AG04450 (cell line): Measurements from ENCODE around the gene VEPH1. TPM values are rescaled to one million over a fixed set of nuclear protein-coding genes. Genes with fewer than 3 reads are reported as not detected.
A peak's percentile ranks its signal among the peaks of the same experiment; 100 is the strongest.

Experiments used
- CTCF ChIA-PET: fragments of 300-600, 350-600 bp; formaldehyde crosslinking; extraction: SDS; loops from one replicate; lab custom pipeline; 2022; ENCODE audit warnings: antibody characterized with exemption, inconsistent platforms; lab: Charles Lee
- POLR2A ChIA-PET: fragments of 350-600 bp; formaldehyde crosslinking; extraction: SDS; loops from one replicate; lab custom pipeline; 2021; ENCODE audit warnings: antibody characterized with exemption, inconsistent platforms; lab: Yijun Ruan, JAX
- DNase-seq: peaks from one replicate; pipeline ENCODE4 v3.0.0-alpha.2; 2011; ENCODE audit warnings: low read depth, low spot score
- H3K27ac ChIP-seq: one replicate; pipeline ENCODE4 v1.5.1; 2012; ENCODE audit warnings: low read depth, low read length, control low read depth
- H3K27me3 ChIP-seq: one replicate; pipeline ENCODE4 v1.6.0; 2012; ENCODE audit warnings: low read length; ENCODE audit not compliant: control insufficient read depth, insufficient read depth
- H3K4me3 ChIP-seq: 2 replicates; pipeline ENCODE4 v1.5.1; 2011; ENCODE audit warnings: mild to moderate bottlenecking, low read depth, low read length, control low read depth
- H3K9me3 ChIP-seq: 2 replicates; pipeline ENCODE4 v1.5.1; 2012; ENCODE audit warnings: low read length; ENCODE audit not compliant: control insufficient read depth, insufficient read depth
- polyA plus RNA-seq: library from polyadenylated mRNA; depleted of rRNA; stranded (reverse); fragments of >200 nt; gene quantifications from 2 replicates; pipeline ENCODE4 v1.2.3, GENCODE V29; 2011
- TF ChIP-seq, protein P1 (sequence below): IDR thresholded peaks from 2 replicates; pipeline ENCODE4 v1.5.1; 2011; ENCODE audit warnings: low read depth, low read length, control low read depth, inconsistent platforms

Gene VEPH1
- polyA plus RNA-seq, 1 experiment, result 36.4 TPM

DNA sequence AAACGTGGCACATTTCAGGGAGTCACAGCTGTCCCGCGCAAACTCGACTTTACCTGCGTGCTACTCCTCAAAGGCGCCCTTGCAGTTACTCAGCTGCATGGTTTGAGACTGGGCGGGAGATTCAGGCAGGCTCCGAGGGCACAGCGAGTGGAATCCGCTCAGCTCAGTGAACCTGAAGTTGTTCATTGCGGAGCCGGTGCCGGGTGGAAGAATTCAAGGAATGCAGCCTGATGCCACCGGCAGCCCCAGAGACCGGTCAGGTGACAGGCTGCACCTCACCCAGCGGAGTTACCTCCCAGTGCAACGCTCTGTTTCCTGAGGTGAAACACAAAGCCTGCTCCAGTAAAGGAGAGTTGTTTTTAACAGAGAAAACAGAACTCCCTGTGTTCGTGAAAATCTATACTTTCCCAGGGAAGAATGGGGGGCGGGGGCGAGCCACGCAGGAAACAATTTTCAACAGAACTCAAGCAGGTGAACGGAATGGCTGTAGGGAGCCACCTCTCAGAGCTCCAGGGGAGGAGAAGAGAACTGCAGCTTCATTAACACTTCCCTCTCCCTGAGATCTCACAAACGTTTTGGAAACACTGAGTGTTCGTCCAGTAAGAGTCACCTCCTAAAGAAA is 3.8 kb downstream of the VEPH1 start:
- Histone ChIP-seq H3K9me3 (no peaks in the 10 kb centered on the region), H3K27me3 (no peaks in the 10 kb centered on the region), H3K4me3 (peak overlapping the region; percentile 52), H3K27ac (no peak overlapping the region)
- TF ChIP-seq, protein P1, sequence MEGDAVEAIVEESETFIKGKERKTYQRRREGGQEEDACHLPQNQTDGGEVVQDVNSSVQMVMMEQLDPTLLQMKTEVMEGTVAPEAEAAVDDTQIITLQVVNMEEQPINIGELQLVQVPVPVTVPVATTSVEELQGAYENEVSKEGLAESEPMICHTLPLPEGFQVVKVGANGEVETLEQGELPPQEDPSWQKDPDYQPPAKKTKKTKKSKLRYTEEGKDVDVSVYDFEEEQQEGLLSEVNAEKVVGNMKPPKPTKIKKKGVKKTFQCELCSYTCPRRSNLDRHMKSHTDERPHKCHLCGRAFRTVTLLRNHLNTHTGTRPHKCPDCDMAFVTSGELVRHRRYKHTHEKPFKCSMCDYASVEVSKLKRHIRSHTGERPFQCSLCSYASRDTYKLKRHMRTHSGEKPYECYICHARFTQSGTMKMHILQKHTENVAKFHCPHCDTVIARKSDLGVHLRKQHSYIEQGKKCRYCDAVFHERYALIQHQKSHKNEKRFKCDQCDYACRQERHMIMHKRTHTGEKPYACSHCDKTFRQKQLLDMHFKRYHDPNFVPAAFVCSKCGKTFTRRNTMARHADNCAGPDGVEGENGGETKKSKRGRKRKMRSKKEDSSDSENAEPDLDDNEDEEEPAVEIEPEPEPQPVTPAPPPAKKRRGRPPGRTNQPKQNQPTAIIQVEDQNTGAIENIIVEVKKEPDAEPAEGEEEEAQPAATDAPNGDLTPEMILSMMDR, result 0 out of 2 replicates have a peak, but pooled peaks have one; percentile 11
- CTCF ChIA-PET, result interaction anchor here (1.0 to 4.9 kb wide), 6 partner anchors 16 to 298 kb away, joined by 3 to 28 read pairs (median 5); no protein-coding TSS in a partner anchor
- POLR2A ChIA-PET, result no interaction called here
- DNase-seq, result no peak

DNA sequence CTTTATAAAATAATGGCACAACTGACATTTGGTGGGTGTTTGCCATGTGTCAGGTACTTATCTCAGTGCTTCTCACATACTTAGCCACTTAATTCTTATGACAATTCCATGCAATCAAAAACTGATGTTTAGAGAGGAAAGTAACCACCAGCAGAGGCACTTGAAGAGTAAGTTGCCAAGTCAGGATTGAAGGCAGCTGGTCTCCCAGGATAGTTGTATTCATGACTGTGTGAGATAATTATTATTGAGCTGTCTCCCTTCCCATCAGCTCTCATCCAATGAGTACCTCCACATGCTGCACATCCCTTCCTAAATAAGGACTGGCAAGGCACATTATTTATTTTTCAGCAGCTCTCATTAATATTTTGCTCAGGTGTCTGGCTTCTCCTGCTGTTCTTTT is 4.8 kb downstream of the VEPH1 start:
- Histone ChIP-seq H3K27ac (no peak overlapping the region), H3K4me3 (no peak overlapping the region), H3K9me3 (no peaks in the 10 kb centered on the region), H3K27me3 (no peaks in the 10 kb centered on the region)
- DNase-seq, result no peak
- CTCF ChIA-PET, result interaction anchor here (1.2 to 4.9 kb wide), 6 partner anchors 15 to 361 kb away, joined by 3 to 28 read pairs (median 6); no protein-coding TSS in a partner anchor
- TF ChIP-seq, protein P1, result no peak
- POLR2A ChIA-PET, result no interaction called here

DNA sequence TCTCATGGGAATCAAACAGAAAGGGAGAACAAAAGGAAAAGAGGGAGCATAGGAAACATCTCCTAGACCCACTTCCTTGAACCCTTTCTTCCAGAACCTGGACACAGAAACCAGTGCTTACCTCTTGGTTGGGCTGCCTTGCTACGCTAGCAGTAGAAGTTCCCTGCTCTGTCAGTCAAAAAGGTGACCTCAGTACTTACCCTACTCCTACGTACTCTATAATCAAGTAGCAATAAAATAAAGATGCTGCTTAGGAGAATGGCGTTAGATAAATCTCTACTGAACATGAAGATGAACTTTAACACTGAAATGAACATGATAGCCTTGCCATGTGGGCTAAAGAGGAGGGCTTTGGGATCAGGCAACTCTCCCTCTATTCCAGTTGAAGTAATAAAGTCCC is 7.4 kb downstream of the VEPH1 start:
- no peak for DNase-seq
- H3K9me3 ChIP-seq, result no peaks in the 10 kb centered on the region
- CTCF ChIA-PET, result interaction anchor here (0.5 to 4.9 kb wide), 10 partner anchors 9 to 295 kb away, joined by 3 to 58 read pairs (median 6); partner anchors contain the start of gene PTX3

DNA sequence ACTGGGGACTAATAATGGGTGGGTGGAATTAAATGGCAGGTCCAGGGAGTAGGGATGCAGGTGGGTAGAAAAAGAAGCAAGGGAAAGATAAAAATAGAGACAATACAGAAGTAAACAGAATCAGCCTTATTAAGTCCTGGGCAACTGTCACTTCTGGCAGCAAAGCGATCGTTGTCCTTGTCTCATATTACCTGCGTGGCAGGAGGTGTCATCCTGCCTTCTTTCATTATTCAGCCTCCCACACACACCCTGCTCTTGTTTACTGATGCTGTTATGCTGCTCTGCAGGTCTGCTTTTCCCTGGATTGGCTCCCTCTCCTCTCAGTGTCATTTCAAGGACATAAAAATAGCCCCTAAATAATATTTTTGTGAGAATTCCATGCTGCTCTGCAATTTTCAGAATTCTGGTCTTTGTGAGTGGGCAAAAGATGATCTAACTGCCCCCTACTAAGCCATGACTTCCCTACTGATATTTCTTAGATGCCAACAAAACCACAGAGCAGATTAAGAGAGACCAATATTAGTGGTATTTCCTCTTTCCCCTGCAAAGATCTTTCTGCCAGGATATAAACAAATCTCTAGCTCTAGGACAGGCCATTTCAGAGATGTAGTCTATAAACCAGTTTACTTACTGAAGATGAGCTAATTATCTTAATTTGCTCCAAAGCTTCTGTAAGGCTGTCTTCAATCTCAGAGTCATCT is 8.5 kb downstream of the VEPH1 start:
- no peak overlapping the region for H3K27ac ChIP-seq
- ChIA-PET CTCF (interaction anchor here (0.7 to 4.9 kb wide), 6 partner anchors 22 to 320 kb away, joined by 3 to 79 read pairs (median 4); no protein-coding TSS in a partner anchor), POLR2A (no interaction called here)
- H3K9me3 ChIP-seq, result no peaks in the 10 kb centered on the region
- no peaks in the 10 kb centered on the region for H3K27me3 ChIP-seq
- H3K4me3 ChIP-seq, result no peak overlapping the region
- TF ChIP-seq, protein P1, result no peak
- DNase-seq, result no peak

More for the DNA sequence above, 7.4 kb downstream of the VEPH1 start:
- H3K27ac ChIP-seq, result no peak overlapping the region
- H3K4me3 ChIP-seq, result no peak overlapping the region
- POLR2A ChIA-PET, result no interaction called here
- H3K27me3 ChIP-seq, result no peaks in the 10 kb centered on the region
- TF ChIP-seq, protein P1, result no peak
